Stimulated activated CD4-positive, alpha-beta T cell treated with anti-CD3 and anti-CD28 coated beads, Interleukin-15, amount 100 ng/mL, for 24 hours (primary cell): Measurements from ENCODE around the gene NAIF1.
"Not testable (repeated sequence)": the region's sequence is repeated elsewhere in the genome, so short reads cannot be mapped to it uniquely, and the experiment has no call there.

Experiments used
- DNase-seq: peaks from one replicate; pipeline ENCODE4 v3.0.0-alpha.2; 2020

The NAIF1 gene

GRCh38 chr9:128057724-128058409 is 9.3 kb downstream of the NAIF1 start:
- DNase-seq = no peak

DNA sequence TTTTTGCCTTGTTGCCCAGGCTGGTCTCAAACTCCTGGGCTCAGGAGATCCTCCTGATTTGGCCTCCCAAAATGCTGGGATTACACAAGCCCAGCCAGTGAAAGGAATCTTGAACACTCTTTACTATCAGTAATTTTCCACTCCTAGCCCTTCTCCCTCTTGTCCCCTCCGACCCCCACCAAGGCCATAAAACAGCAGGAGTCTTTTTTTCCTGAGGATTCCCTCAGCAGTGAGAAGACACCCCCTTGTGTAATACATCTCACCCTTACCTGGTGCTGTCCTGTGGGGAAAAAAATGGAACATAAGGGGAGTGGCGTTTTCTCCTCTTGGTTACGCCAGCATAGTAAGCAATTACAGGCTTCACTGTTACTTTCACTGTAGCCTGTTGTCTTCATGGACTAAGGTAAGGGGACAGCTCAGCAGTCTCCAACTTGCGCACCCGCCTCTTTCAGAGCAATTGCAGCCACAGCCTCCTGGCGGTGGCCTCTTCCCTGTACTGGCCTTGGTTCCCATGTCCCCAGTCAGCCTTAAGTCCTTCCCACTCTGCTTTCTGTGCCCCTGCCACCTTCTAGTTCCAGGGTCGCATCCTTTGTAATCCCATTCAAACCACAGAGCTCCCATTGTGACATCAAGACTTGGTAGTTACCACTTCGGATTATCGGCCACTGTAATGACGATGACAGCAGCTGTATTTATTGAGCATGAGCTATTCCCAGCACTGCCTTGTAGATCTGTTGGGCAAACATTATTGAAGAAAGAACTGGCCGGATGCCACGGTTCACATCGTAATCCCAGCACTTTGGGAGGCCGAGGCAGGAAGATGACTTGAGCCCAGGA is 10.0 kb downstream of the NAIF1 start:
- DNase-seq = no peak

DNA sequence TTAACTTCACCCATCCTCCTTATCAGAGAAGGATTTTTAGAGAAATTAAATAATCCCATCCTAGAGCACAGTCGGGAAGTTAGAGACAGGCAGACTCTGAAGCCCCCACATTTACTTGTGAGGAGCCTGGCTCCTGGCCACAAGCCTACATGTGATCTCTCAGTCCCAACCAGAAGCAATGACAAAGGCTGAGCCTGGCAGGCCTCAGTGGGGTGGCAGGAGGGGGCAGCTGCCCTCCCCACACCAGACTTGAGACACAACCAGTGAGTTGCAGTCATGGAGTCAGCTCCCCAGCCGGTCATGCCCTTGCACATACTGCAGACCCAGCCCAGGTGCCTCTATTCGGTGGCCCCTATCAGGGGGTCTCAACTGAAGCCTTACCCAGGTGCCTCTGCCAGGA is 11.0 kb downstream of the NAIF1 start:
- no peak for DNase-seq

GRCh38 chr9:128055344-128056040 is 11.6 kb downstream of the NAIF1 start:
- DNase-seq = no peak

- no peak for DNase-seq
These were observed 13.0 kb downstream of the NAIF1 start for GRCh38 chr9:128054087-128054486.

DNA sequence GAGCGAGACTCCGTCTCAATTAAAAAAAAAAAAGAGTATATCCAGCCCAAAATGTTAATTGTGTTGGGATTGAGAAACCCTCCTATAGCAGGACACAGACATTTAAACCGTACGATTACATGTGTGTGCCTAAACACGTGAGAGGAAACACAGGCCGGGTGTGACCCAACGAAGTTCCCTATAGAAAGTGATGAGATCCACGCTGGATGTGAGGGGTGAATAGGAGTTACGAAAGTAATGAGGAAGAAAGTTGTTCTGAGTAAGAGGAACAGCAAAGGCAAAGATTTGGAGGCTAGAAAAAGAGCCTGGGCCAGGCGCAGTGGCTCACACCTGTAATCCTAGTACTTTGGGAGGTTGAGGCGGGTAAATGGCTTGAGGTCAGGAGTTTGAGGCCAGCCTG is 13.6 kb downstream of the NAIF1 start:
- DNase-seq = no peak

- no peak for DNase-seq
These were observed 15.0 kb downstream of the NAIF1 start for GRCh38 chr9:128051932-128052709.

DNA sequence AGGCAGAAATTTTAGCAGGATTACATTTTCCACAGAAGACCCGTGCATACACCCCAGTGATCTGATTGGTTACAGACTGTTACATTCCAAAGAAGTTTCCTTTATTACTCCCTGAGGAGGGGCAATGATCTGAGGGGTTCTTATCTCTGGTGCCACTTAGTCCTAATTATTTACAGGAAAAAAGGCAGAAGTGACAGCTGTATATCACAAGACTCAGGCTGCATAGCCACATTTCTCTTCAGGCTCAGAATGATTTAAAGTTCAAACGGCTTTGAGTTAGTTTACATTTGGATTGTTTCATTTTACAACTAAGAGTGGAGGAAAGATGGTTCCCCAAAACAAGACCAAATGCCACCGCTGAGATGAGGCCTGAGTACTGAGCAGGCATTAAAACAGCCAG is 17.3 kb downstream of the NAIF1 start:
- no peak for DNase-seq

GRCh38 chr9:128048663-128049062 is 18.5 kb downstream of the NAIF1 start:
- DNase-seq = no peak

DNA sequence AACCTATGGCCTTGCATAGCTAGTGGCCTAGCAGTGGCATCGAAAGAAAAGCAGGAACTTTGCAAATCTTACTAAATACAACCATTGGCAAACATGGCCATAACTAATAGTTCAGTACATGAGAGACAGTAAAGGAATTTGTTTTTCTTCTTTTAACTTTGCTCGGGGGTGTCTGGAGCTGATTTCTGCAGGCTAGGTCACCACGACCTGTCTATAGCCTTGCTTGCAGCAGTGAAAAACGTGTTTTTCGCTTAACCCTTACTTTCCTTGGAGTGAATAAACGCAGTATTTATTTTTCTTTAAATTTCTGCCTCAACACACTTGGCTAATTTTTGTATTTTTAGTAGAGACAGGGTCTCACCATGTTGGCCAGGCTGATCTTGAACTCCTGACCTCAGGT is 19.9 kb downstream of the NAIF1 start:
- DNase-seq = no peak

- no peak for DNase-seq
These were observed 21.3 kb downstream of the NAIF1 start for GRCh38 chr9:128045831-128046230.

GRCh38 chr9:128045409-128045808 is 21.7 kb downstream of the NAIF1 start:
- not testable (repeated sequence) for DNase-seq

GRCh38 chr9:128043467-128043868 is 23.7 kb downstream of the NAIF1 start:
- no peak for DNase-seq

- no peak for DNase-seq
These were observed 25.1 kb downstream of the NAIF1 start for GRCh38 chr9:128042043-128042442.

GRCh38 chr9:128040783-128041182 is 26.3 kb downstream of the NAIF1 start:
- DNase-seq = not testable (repeated sequence)

DNA sequence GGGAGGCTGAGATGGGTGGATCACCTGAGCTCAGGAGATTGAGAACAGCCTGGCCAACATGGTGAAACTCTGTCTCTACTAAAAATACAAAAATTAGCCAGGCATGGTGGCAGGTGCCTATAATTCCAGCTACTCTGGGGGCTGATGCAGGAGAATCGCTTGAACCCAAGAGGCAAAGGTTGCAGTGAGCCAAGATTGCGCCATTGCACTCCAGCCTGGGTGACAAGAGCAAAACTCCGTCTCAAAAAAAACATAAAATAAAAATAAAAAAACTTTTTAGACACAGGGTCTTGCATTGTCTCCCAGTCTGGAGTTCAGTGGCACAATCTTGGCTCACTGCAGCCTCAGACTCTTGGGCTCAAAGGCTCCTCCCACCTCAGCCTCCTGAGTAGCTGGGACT is 30.6 kb downstream of the NAIF1 start:
- not testable (repeated sequence) for DNase-seq

DNA sequence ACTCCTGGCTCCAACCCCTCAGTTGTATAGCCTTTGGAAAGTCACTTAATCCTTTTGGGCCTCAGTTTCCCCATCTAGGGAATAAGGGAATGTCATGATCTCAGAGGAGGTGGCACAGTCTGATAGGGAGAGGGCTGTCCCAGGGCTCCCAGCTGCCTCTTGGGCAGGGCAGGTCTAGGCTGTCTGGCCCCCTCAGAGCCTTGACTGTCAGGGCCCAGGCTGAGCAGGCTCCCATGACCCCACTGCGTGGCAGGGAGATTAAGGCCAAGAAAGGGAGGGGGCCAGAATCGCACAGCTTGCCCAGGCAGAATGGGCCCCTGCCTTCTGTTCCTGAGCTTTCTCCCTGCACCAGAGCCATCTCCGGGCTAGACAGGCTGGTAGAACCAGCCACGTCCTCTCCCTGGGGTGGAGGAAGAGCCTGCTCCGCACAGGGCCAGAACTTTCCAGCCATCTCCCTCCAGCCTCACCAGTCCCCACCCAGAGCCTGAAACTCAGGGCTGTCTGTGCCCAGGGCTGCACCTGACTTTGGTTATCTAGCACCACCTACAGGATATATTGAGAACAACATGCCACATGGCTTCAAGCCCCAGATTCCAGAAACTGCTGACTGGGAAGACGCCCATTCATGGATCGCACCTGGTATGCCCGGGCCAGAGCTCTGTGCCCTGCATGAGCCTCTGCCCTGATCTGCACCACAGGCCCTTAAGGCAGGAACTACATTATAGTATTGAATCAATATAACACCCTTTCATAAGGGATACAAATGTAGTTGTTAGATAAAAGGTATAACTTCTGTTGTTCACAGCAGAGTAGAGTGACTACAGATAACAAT is 32.1 kb downstream of the NAIF1 start:
- DNase-seq = peak; percentile 76

DNA sequence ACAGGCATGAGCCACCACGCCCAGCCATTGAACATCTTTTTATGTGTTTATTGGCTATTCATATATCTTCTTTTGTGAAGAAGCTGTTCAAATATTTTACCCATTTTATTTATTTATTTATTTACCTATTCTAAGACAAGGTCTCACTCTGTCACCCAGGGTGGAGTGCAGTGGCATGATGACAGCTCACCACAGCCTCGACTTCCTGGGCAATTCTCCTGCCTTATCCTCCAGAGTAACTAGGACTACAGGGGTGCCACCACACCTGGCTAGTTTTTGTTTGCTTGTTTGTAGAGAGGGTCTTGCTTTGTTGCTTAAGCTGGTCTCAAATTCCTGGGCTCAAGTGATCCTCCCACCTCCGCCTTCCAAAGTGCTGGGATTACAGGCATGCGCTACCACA is 33.5 kb downstream of the NAIF1 start:
- peak; percentile 17 for DNase-seq

- DNase-seq = no peak
These were observed 39.4 kb downstream of the NAIF1 start for GRCh38 chr9:128027705-128028104.

DNA sequence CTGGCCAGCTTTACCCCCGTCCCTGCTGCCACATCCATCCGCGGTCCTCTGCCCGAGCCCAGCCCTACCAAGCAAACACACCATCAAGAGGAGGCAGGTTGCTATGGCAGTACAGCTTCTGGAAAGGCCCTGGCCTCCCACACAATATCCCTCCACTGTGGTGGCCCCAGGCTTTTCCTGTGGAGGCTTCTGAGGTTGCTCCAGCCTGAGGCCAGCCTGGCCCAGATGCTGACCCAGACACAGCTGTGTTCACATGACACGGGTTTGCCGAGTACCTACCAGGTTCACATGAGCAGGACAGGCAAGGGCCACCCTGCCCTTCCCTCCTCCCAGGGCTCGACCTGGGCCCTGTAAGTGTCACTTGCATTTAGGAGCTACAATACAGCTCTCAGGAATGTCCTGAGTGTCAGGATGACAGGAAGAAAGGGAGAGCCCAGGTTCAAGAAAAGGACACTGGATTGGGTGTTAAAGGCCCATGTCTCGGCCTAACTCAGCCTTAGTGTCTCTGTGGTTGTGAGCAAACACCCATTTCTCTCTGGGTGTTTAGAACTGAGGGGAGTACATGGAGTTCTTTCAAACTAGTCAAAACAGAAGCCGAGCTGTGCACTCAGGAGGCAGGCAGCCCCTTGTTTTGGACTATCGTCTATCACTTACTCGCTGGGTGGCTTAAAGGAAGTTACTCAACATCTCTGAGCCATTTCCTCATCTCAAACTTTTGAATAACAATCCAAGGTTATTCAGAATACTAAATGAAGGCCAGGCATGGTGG is 40.2 kb downstream of the NAIF1 start:
- DNase-seq = peak; percentile 65

- peak; percentile 74 for DNase-seq
These were observed 40.8 kb downstream of the NAIF1 start for GRCh38 chr9:128026255-128026772.
